Parathyroid adenoma (tissue), 2 donors: Measurements from ENCODE around the gene CPNE5.
A peak's percentile ranks its signal among the peaks of the same experiment; 100 is the strongest.

Source experiments
- H2AFZ ChIP-seq: fragments of 300-600 bp; sonication (generic); one replicate; pipeline ENCODE4 v1.7.0; 2017; ENCODE audit warnings: antibody characterized with exemption, mild to moderate bottlenecking
- H3K27ac ChIP-seq: fragments of 300-600 bp; sonication (generic); one replicate; pipeline ENCODE4 v1.7.0; 2017
- H3K27me3 ChIP-seq: fragments of 300-600 bp; sonication (generic); one replicate; pipeline ENCODE4 v1.7.0; 2017; ENCODE audit warnings: low read length; ENCODE audit not compliant: control insufficient read depth, insufficient read depth
- H3K36me3 ChIP-seq: fragments of 300-600 bp; sonication (generic); one replicate; pipeline ENCODE4 v1.7.0; 2017; ENCODE audit warnings: low read length; ENCODE audit not compliant: control insufficient read depth, insufficient read depth
- H3K4me1 ChIP-seq: fragments of 300-600 bp; sonication (generic); one replicate; pipeline ENCODE4 v1.7.0; 2017; ENCODE audit warnings: control low read depth
- H3K4me2 ChIP-seq: fragments of 300-600 bp; sonication (generic); one replicate; pipeline ENCODE4 v1.7.0; 2017; ENCODE audit warnings: low read length
- H3K4me3 ChIP-seq: fragments of 300-600 bp; sonication (generic); one replicate; pipeline ENCODE4 v1.7.0; 2017; ENCODE audit warnings: low read depth, low read length
- H3K79me2 ChIP-seq: fragments of 300-600 bp; sonication (generic); one replicate; pipeline ENCODE4 v1.7.0; 2017; ENCODE audit warnings: control low read depth
- H3K9ac ChIP-seq: fragments of 300-600 bp; sonication (generic); one replicate; pipeline ENCODE4 v1.7.0; 2017; ENCODE audit warnings: mild to moderate bottlenecking
- H3K9me3 ChIP-seq: fragments of 300-600 bp; sonication (generic); one replicate; pipeline ENCODE4 v1.7.0; 2017; ENCODE audit warnings: low read length; ENCODE audit not compliant: control insufficient read depth
- TF ChIP-seq, protein P1 (sequence below): fragments of 300-600 bp; sonication (generic); IDR thresholded peaks from one replicate; pipeline ENCODE4 v1.7.0; 2017; ENCODE audit warnings: antibody characterized with exemption, mild to moderate bottlenecking
- donor health status: primary hyperparathyroidism.

Gene CPNE5

DNA sequence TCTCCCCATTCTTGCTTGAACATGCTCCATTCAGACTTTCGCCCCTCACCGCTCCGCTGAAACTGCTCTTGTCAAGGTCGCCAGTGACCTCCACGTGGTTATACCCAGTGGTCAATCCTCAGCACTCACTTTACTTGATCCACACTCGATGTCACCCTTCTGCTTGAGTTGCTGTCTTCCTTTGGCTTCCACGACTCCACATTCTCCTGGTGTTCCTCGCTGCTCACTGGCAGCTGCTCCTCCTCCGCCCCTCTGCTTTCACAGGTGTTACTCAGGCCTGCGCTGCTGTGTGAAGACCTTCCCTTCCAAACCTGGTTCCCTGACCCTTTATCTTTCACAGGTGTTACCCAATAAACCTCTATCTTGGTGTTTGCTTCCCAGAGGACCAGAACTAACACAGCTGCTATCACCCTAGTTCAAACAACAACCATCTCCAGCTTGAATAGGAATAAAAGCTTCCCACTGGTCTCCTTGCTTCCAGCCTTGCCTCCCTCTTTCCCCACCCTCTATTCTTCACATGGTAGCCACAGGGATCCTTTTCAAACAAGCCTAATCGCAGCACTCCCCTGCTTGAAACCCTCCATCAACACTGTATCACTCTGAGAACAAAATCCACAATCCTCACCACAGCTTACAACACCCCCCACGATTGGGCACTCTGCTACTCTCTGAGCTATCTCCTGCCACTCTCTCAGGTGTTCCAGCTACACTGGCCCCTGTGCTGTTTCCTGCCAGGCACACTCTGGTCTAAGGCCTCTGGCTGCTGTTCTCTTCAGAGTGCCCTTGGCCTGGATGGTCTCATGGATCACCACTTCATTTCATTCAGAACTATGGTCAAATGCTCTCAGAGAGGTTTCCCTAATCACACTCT is 24.7 kb upstream of the CPNE5 start:
- no peaks in the 10 kb centered on the region for H3K9me3 ChIP-seq
- TF ChIP-seq, protein P1, sequence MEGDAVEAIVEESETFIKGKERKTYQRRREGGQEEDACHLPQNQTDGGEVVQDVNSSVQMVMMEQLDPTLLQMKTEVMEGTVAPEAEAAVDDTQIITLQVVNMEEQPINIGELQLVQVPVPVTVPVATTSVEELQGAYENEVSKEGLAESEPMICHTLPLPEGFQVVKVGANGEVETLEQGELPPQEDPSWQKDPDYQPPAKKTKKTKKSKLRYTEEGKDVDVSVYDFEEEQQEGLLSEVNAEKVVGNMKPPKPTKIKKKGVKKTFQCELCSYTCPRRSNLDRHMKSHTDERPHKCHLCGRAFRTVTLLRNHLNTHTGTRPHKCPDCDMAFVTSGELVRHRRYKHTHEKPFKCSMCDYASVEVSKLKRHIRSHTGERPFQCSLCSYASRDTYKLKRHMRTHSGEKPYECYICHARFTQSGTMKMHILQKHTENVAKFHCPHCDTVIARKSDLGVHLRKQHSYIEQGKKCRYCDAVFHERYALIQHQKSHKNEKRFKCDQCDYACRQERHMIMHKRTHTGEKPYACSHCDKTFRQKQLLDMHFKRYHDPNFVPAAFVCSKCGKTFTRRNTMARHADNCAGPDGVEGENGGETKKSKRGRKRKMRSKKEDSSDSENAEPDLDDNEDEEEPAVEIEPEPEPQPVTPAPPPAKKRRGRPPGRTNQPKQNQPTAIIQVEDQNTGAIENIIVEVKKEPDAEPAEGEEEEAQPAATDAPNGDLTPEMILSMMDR: no peak
- H3K27ac ChIP-seq: no peak overlapping the region
- no peak overlapping the region for H3K4me3 ChIP-seq
- H3K27me3 ChIP-seq: no peaks in the 10 kb centered on the region
- no peak overlapping the region for H3K9ac ChIP-seq
- peaks cover 9% of the 10 kb centered on the region for H3K4me1 ChIP-seq
- peaks cover 30% of the 10 kb centered on the region for H3K79me2 ChIP-seq
- no peak overlapping the region for H2AFZ ChIP-seq
- no peak overlapping the region for H3K4me2 ChIP-seq
- H3K36me3 ChIP-seq: no peaks in the 10 kb centered on the region

GRCh38 chr6:36862848-36863382 is 23.7 kb upstream of the CPNE5 start:
- peak overlapping the region; percentile 38 for H3K4me3 ChIP-seq
- TF ChIP-seq, protein P1: no peak
- H3K79me2 ChIP-seq: peaks cover 26% of the 10 kb centered on the region
- H2AFZ ChIP-seq: no peak overlapping the region
- no peaks in the 10 kb centered on the region for H3K9me3 ChIP-seq
- H3K4me1 ChIP-seq: peaks cover 9% of the 10 kb centered on the region
- H3K36me3 ChIP-seq: no peaks in the 10 kb centered on the region
- no peak overlapping the region for H3K27ac ChIP-seq
- H3K4me2 ChIP-seq: peak overlapping the region; percentile 62
- no peaks in the 10 kb centered on the region for H3K27me3 ChIP-seq
- no peak overlapping the region for H3K9ac ChIP-seq

DNA sequence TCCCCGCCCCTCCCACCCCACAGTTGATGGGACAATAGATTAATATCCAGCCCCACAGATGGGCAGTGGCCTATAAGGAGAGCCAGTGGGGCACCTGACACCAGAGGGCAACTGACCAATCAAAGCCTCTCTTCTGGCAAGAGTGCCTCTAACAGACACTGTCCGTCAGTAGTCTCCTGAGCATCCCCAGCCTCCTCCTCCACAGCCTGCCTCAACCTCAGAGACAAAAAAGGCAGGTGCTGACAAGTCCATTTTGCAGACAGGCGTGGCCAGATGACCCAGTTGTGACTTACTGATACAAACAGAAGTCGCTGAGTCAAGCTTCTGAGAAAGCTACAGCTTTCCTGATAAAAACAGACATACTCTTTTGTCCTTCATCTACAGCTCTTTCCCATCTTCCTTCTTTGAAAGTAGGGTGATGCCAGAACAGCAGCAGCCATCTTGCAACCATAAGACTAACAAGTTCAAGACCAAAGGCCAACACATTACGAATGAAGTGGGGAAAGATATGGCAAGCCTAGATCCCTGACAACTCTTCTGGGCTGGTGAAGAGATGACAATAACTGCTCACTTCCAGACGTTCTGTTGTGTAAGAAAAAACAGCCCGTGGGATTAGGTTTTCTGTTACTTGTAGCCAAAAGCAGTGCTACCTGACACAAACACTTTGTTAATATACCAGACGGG is 23.1 kb upstream of the CPNE5 start:
- Histone ChIP-seq H3K4me1 (peaks cover 9% of the 10 kb centered on the region), H3K9me3 (no peaks in the 10 kb centered on the region)

DNA sequence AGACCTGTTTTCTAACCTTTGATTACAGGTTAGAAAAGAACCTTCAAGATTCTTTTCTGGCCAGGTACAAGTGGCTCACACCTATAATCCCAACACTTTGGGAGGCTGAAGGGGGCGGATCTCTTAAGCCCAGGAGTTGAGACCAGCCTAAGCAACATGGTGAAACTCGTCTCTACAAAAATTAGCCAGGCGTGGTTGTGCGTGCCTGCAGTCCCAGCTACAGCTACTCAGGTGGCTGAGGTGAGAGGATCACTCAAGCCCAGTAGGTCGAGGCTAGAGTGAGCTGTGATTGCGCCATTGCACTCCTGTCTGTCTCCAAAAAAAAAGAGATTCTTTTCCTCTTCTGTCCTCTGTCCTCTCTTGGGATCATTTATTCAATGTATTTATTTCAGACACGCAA is 20.9 kb upstream of the CPNE5 start:
- H3K4me1 ChIP-seq: peaks cover 9% of the 10 kb centered on the region
- no peaks in the 10 kb centered on the region for H3K9me3 ChIP-seq
- no peaks in the 10 kb centered on the region for H3K36me3 ChIP-seq
- no peak overlapping the region for H2AFZ ChIP-seq
- H3K9ac ChIP-seq: no peak overlapping the region
- H3K27me3 ChIP-seq: no peaks in the 10 kb centered on the region
- TF ChIP-seq, protein P1: no peak
- H3K27ac ChIP-seq: no peak overlapping the region
- no peak overlapping the region for H3K4me2 ChIP-seq
- H3K79me2 ChIP-seq: peaks cover 9% of the 10 kb centered on the region
- no peak overlapping the region for H3K4me3 ChIP-seq

More for the DNA sequence above, 23.1 kb upstream of the CPNE5 start:
- no peaks in the 10 kb centered on the region for H3K36me3 ChIP-seq
- peak overlapping the region; percentile 62 for H3K4me2 ChIP-seq
- TF ChIP-seq, protein P1: no peak
- no peak overlapping the region for H2AFZ ChIP-seq
- H3K9ac ChIP-seq: no peak overlapping the region
- peaks cover 21% of the 10 kb centered on the region for H3K79me2 ChIP-seq
- H3K27me3 ChIP-seq: no peaks in the 10 kb centered on the region
- peak overlapping the region; percentile 38 for H3K4me3 ChIP-seq
- no peak overlapping the region for H3K27ac ChIP-seq
